ENCODE measurements around the gene PRELID2.

Gene PRELID2

DNA sequence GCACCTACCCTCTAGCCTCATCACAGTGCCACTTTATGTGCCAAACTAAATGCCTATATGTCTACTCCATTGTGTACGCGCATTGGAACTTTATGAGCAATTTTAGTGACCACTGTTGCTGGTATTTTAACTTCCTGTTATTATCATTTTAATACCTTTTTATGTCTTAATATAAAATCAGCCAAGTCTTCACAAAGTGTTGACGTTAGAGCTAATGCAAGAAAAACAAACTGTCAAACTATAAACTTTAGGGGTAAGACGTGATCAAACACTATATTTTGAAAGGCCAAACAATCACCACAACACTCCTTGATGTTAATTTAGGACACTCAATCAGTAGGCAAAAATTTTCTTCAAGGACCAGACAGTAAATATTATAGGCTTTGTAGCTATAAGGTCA, 73.9 kb downstream of the PRELID2 start:
- no peak for DNase-seq (ENCODE audit: low read depth)
- TF ChIP-seq, protein P1, sequence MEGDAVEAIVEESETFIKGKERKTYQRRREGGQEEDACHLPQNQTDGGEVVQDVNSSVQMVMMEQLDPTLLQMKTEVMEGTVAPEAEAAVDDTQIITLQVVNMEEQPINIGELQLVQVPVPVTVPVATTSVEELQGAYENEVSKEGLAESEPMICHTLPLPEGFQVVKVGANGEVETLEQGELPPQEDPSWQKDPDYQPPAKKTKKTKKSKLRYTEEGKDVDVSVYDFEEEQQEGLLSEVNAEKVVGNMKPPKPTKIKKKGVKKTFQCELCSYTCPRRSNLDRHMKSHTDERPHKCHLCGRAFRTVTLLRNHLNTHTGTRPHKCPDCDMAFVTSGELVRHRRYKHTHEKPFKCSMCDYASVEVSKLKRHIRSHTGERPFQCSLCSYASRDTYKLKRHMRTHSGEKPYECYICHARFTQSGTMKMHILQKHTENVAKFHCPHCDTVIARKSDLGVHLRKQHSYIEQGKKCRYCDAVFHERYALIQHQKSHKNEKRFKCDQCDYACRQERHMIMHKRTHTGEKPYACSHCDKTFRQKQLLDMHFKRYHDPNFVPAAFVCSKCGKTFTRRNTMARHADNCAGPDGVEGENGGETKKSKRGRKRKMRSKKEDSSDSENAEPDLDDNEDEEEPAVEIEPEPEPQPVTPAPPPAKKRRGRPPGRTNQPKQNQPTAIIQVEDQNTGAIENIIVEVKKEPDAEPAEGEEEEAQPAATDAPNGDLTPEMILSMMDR (IDR thresholded peaks at IDR 0.05; ENCODE audit: low read depth, low read length, missing control alignments) = no peak
- H3K4me3 ChIP-seq (ENCODE audit: low read depth, low read length) = no peak overlapping the region

DNA sequence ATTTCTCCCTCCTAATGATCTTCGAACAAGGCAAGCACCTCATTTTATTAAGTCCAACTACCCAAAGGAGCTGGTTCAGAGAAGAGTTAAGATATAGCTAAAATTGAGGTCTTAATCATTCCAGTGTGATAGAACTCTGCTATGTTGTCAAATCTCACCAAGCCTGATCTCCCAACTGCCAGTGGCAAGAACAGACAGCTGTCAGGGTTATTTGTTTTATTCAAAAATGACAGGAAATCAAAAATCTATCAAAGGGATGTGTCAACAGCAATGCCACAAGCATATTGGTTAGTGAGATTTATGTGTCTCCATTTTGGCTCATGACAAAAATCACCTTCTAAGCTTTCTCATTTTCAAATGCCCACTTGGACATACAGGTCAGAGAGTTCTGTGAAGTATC, 74.5 kb downstream of the PRELID2 start:
- DNase-seq (ENCODE audit: low read depth) = no peak
- H3K4me3 ChIP-seq (ENCODE audit: low read depth, low read length) = no peak overlapping the region
- TF ChIP-seq, protein P1 (IDR thresholded peaks at IDR 0.05; ENCODE audit: low read depth, low read length, missing control alignments) = no peak

DNA sequence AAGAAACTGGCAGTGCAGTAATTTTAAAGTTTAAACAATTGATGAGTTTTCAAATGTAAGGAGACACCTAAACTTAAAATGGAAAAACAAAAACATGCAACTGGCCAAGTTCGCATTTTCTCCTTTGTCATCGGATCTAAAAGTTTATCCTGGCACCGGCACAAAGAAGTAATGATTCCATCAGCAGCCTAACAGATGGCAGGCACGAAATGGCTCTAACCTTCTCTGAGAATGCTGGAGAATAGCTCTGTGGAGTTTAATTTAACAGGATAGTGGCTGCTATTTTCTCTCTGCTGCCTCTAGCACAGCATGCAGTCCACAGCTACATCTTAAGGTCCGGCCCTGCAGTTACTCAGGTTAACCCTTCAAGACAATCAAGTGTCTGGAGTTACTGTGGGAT, 82.2 kb downstream of the PRELID2 start:
- no peak overlapping the region for H3K4me3 ChIP-seq (ENCODE audit: low read depth, low read length)
- DNase-seq (ENCODE audit: low read depth) = no peak
- TF ChIP-seq, protein P1 (IDR thresholded peaks at IDR 0.05; ENCODE audit: low read depth, low read length, missing control alignments) = no peak

DNA sequence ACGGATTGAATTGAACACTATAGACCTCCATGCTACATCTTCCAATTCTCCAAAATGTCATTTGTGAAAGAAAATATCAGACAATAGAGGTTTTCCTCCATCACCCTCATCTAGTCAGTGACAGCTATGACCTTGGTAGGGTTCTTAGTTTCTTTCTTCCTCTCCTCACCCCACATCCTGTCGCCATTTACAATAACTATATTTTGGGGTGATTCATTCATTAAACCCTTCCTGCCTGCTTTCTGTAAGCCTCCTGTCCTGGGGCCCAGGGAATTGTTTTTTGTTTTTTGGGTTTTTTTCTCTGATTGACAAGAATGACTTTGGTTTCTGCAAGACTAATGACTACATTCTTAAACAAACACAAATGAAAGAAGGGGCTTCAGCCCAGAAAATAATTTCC, 82.6 kb downstream of the PRELID2 start:
- no peak overlapping the region for H3K4me3 ChIP-seq (ENCODE audit: low read depth, low read length)
- TF ChIP-seq, protein P1 (IDR thresholded peaks at IDR 0.05; ENCODE audit: low read depth, low read length, missing control alignments) = no peak
- DNase-seq (ENCODE audit: low read depth) = no peak

DNA sequence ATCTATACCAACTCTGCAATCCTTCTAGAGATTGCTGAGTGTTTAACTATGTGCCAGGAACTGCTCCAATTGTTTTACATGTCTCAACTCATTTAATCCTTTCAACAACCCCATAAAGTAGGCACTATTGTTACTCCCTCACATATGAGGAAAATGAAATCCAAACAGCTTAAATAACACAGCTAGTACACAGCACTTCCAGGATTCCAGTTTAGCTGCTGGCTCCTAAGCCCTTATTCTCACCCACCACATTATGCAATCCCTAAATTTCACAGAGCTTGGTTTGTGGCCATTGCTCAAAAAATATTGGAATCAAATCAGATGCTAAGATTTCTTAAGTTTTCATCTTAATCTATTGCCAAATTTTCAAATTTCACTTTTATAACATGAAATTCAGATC, 84.9 kb downstream of the PRELID2 start:
- no peak for DNase-seq (ENCODE audit: low read depth)
- TF ChIP-seq, protein P1 (IDR thresholded peaks at IDR 0.05; ENCODE audit: low read depth, low read length, missing control alignments) = no peak
- no peak overlapping the region for H3K4me3 ChIP-seq (ENCODE audit: low read depth, low read length)

DNA sequence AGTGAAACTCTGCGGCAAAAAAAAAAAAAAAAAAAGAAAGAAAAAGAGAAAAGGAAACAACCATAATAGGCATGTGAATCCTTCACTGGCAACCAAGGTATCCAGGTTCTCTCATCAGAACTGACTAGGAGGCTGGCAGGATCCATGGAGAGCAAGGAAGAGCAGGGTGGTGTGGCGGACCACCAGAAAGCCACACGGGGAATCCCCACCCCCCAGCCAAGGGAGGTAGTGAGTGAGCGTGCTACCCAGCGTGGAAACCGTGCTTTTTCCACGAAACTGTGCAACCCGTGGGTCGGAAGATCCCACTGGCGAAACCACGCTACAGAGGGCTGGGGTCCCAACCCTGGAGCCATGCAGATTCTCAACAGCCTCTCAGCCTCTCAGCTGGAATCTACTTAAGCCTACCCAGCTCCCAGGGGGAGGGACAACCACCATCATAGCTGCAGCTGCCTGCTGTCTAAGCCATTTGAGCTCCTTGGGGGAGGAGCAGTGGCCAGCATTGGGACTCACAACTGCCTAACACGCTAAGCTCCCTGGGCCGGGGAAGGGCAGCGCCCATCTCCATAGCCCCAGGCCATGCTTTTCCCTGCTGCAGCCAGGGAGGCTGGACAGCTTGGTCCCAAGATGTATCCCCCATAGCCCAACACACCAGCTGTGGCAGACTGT, 91.6 kb downstream of the PRELID2 start:
- TF ChIP-seq, protein P1 (IDR thresholded peaks at IDR 0.05; ENCODE audit: low read depth, low read length, missing control alignments) = no peak
- no peak overlapping the region for H3K4me3 ChIP-seq (ENCODE audit: low read depth, low read length)
- no peak for DNase-seq (ENCODE audit: low read depth)

DNA sequence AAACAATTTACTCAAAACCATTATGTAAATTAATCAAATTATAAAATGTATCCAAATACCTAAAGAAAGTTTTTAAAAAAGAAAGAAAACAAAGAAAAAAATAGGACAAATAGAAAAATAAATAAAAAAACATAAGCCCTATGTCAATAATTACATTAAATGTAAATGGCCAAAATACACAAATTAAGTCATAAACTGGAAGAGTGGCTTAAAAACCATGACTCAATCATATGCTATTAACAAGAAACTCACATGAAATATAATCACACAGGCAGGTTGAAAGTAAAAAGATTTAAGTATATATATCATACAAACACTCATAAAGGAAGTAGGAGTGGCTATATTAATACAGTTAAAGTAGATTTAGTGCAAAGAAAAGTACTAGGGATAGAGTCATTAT, 95.3 kb downstream of the PRELID2 start:
- TF ChIP-seq, protein P1 (IDR thresholded peaks at IDR 0.05; ENCODE audit: low read depth, low read length, missing control alignments) = no peak
- H3K4me3 ChIP-seq (ENCODE audit: low read depth, low read length) = no peak overlapping the region
- no peak for DNase-seq (ENCODE audit: low read depth)
